ENCODE results near the gene TSBP1. TPM values are rescaled to one million over a fixed set of nuclear protein-coding genes. Genes with fewer than 3 reads are reported as not detected.

TSBP1 gene, protein sequence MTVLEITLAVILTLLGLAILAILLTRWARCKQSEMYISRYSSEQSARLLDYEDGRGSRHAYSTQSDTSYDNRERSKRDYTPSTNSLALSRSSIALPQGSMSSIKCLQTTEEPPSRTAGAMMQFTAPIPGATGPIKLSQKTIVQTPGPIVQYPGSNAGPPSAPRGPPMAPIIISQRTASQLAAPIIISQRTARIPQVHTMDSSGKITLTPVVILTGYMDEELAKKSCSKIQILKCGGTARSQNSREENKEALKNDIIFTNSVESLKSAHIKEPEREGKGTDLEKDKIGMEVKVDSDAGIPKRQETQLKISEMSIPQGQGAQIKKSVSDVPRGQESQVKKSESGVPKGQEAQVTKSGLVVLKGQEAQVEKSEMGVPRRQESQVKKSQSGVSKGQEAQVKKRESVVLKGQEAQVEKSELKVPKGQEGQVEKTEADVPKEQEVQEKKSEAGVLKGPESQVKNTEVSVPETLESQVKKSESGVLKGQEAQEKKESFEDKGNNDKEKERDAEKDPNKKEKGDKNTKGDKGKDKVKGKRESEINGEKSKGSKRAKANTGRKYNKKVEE
- total RNA-seq: not detected
- not detected for polyA plus RNA-seq
- long read RNA-seq, donor 1: 0 reads
- long read RNA-seq, donor 2: 0 reads
- long read RNA-seq, donor 3: 0 reads
- long read RNA-seq, donor 4: 0 reads
- long read RNA-seq, donor 5: 0 reads
- long read RNA-seq, donor 6: 0 reads
- long read RNA-seq, donor 7: 0 reads
- long read RNA-seq, donor 8: 0 reads
- long read RNA-seq, donor 9: 0 reads
- long read RNA-seq, donor 10: 0 reads

DNA sequence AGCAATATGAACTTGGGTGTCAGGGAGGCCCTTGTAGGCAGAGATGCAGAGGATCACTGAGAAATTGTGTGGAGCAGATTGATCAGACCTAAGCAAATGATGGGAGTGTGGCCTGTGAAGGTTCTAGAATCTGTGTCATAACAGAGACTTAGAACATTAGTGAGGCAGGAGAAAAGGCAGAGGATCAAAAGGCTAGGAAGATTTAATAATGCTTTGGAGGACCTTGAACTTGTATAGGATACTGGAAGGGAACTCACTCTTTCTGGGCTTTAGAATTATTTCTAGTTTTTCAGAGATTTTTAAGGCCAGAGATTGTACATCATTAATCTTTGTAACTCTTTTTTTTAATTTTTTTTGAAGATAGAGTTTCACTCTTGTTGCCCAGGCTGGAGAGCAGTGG lies at the start of gene TSBP1:
TSBP1 (minus strand) TSS at position 101 of the 400 bp plus-strand sequence. CDS start 197 bp downstream, outside the sequence.
- intact Hi-C loops (cut with DNase I): no loop called here
- Histone ChIP-seq H3K27ac (no peak within 1 kb of the TSS), H3K27me3 (peaks cover 3% of the 10 kb centered on the region), H3K9me3 (replicated peaks in 1 of 3) (no peaks in the 10 kb centered on the region), H3K4me1 (replicated peaks in 1 of 2) (no peaks in the 10 kb centered on the region), H3K36me3 (replicated peaks in 1 of 2) (no peaks in the 10 kb centered on the region), H3K4me3 (no peak within 1 kb of the TSS)
- DNase-seq: no peak
- no peak for TF ChIP-seq POLR2A (IDR thresholded peaks at IDR 0.05)
- TF ChIP-seq, protein P1, sequence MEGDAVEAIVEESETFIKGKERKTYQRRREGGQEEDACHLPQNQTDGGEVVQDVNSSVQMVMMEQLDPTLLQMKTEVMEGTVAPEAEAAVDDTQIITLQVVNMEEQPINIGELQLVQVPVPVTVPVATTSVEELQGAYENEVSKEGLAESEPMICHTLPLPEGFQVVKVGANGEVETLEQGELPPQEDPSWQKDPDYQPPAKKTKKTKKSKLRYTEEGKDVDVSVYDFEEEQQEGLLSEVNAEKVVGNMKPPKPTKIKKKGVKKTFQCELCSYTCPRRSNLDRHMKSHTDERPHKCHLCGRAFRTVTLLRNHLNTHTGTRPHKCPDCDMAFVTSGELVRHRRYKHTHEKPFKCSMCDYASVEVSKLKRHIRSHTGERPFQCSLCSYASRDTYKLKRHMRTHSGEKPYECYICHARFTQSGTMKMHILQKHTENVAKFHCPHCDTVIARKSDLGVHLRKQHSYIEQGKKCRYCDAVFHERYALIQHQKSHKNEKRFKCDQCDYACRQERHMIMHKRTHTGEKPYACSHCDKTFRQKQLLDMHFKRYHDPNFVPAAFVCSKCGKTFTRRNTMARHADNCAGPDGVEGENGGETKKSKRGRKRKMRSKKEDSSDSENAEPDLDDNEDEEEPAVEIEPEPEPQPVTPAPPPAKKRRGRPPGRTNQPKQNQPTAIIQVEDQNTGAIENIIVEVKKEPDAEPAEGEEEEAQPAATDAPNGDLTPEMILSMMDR (IDR thresholded peaks at IDR 0.05): no peak

DNA sequence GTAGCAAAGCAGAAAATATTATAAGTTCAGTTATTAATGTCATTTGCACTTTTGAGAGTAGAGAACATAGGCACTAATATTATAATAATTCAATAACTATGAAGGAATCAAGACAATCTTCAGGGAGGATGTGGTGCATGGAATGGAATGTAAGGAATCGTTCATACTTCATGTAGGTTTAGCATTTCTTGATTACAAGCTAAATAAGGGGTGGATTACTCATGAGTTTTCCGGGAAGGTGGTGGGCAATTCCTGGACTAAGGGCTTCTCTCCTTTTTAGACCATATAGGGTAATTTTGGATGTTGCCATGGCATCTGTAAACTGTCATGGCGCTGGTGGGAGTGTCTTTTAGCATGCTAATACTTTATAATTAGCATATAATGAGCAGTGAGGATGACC lies 44.3 kb upstream of the TSBP1 start:
- H3K4me3 ChIP-seq: no peak overlapping the region
- no peak for TF ChIP-seq POLR2A (IDR thresholded peaks at IDR 0.05)
- no peaks in the 10 kb centered on the region for H3K36me3 ChIP-seq (replicated peaks in 1 of 2)
- H3K27ac ChIP-seq: no peak overlapping the region
- WGBS, 4 donors: 70 to 81% (median 74%) methylated on average over 3 of the region's 3 CpGs
- intact Hi-C loops (cut with DNase I): loop anchor here (5.0 to 10.0 kb wide), 3 partner anchors 171 to 381 kb away; no protein-coding TSS in a partner anchor
- no peak for DNase-seq
- H3K27me3 ChIP-seq: peaks cover 42% of the 10 kb centered on the region
- no peaks in the 10 kb centered on the region for H3K4me1 ChIP-seq (replicated peaks in 1 of 2)
- no peaks in the 10 kb centered on the region for H3K9me3 ChIP-seq (replicated peaks in 1 of 3)

DNA sequence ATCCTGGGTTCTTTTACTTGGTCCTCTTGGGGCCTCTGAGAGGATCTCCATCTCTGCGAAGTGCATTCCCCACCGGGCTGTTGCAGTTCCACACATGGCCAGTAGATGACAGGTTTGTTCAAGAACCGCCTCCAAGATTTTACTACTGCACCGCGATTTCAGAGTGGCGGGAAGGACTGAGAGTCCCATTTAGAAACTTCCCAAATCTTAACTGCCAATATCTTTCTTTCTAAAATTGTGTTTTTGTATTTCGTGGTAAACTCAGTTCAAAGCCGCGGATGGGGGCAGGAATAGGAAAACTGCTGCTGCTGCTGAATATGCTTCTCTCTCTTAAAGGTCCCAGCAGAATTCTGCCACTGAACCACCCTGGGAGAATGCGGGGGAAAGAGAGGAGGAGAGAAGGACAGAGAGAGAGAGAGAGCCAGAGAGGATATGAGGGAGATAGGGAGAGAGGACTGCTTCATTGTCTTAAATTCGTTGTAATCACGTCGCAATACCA lies 43.9 kb upstream of the TSBP1 start:
- no peaks in the 10 kb centered on the region for H3K4me1 ChIP-seq (replicated peaks in 1 of 2)
- no peak overlapping the region for H3K27ac ChIP-seq
- intact Hi-C loops (cut with DNase I): loop anchor here (5.0 to 10.0 kb wide), 3 partner anchors 171 to 382 kb away; no protein-coding TSS in a partner anchor
- peaks cover 37% of the 10 kb centered on the region for H3K27me3 ChIP-seq
- H3K36me3 ChIP-seq (replicated peaks in 1 of 2): no peaks in the 10 kb centered on the region
- WGBS, 4 donors: 6 to 10% (median 8%) methylated on average over 13 of the region's 13 CpGs
- no peaks in the 10 kb centered on the region for H3K9me3 ChIP-seq (replicated peaks in 1 of 3)
- no peak overlapping the region for H3K4me3 ChIP-seq
- peak; percentile 68 to 87 (median 80) for DNase-seq
- TF ChIP-seq, protein P1 (IDR thresholded peaks at IDR 0.05): peak; percentile 90 to 99 (median 94)
- TF ChIP-seq POLR2A (IDR thresholded peaks at IDR 0.05): no peak

DNA sequence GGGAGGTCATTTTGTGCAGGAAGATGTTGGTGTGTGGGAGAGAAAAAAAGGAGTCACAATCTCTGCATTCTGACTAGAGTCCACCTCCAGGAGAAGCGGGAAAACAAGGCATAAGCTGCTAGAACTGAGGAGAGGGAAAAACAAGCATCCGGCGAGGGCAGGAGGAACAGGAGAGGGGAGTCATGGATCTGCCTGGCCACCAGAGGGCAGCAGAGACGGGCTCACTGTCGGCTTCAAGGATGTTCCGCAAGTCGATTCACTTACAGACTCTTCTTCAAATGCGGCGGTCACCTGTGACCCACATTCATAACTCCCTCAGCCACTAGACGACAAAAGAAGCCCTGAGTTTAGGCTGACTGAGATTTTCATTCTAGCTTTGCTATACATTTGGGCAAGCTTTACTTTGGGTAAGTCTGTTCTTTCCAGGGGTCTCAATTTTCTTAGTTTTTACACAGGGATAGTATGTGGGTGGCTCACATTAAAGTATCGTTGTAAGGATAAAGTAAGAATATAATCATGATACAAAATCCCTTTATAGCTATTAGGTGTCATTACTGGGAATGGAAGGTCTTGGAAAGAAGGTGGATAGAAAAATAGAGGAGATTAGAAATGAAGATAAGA lies 41.8 kb upstream of the TSBP1 start:
- H3K4me1 ChIP-seq (replicated peaks in 1 of 2): no peaks in the 10 kb centered on the region
- H3K27ac ChIP-seq: no peak overlapping the region
- H3K4me3 ChIP-seq: no peak overlapping the region
- TF ChIP-seq, protein P1 (IDR thresholded peaks at IDR 0.05): peak; percentile 87 to 98 (median 90)
- no peak for TF ChIP-seq POLR2A (IDR thresholded peaks at IDR 0.05)
- 4 to 6% (median 6%) methylated on average over 11 of the region's 11 CpGs for WGBS, 4 donors
- no peaks in the 10 kb centered on the region for H3K9me3 ChIP-seq (replicated peaks in 1 of 3)
- intact Hi-C loops (cut with DNase I): loop anchor here (5.0 to 10.0 kb wide), 2 partner anchors 169 to 384 kb away; no protein-coding TSS in a partner anchor
- H3K27me3 ChIP-seq: peaks cover 28% of the 10 kb centered on the region
- H3K36me3 ChIP-seq (replicated peaks in 1 of 2): no peaks in the 10 kb centered on the region
- DNase-seq: peak; percentile 62 to 85 (median 82)
